Psoas muscle (tissue), 8 donors: ENCODE data around the gene DPEP2. TPM values are rescaled to one million over a fixed set of nuclear protein-coding genes. Genes with fewer than 3 reads are reported as not detected.

Source experiments
- ATAC-seq, 4 donors: fragments of 200-7000 bp; cut with Tn5 transposase; one replicate each; pipeline ENCODE4 v1.9.1; 2020; ENCODE audit warnings: moderate library complexity in 3 of 4, mild to moderate bottlenecking in 2 of 4
- DNase-seq, 2 donors: peaks; one replicate each; pipeline ENCODE4 v3.0.0-alpha.2; 2020
- H3K27ac ChIP-seq: fragments of 200-600 bp; one replicate; pipeline ENCODE4 v1.8.0; 2022
- H3K27me3 ChIP-seq, 3 donors: fragments of 200-600 bp in 1 of 3; one replicate each; pipeline versions ENCODE4 v1.6.1 to v1.8.0; 2013 to 2022; ENCODE audit warnings: low read length in 2 of 3, mild to moderate bottlenecking in 2 of 3, moderate library complexity in 1 of 3; ENCODE audit not compliant: insufficient read depth in 3 of 3
- H3K36me3 ChIP-seq, 2 donors: fragments of 200-600 bp in 1 of 2; one replicate each; pipeline versions ENCODE4 v1.6.1 to v1.8.0; 2013 to 2022; ENCODE audit warnings: low read depth in 1 of 2, mild to moderate bottlenecking in 1 of 2, moderate library complexity in 1 of 2; ENCODE audit not compliant: insufficient read depth in 1 of 2
- H3K4me1 ChIP-seq: fragments of 200-600 bp; one replicate; pipeline ENCODE4 v1.8.0; 2022
- H3K4me3 ChIP-seq: fragments of 200-600 bp; one replicate; pipeline ENCODE4 v1.8.0; 2022; ENCODE audit warnings: mild to moderate bottlenecking
- H3K9me3 ChIP-seq: fragments of 200-600 bp; one replicate; pipeline ENCODE4 v1.8.0; 2022
- WGBS, 3 donors: extraction: QIAGEN DNeasy Blood & Tissue Kit; methylation state at CpG; one replicate each; pipeline versions ENCODE4 v1.1.6 to v1.1.7; 2013; 5-methylcytosine and 5-hydroxymethylcytosine counted together
- intact Hi-C, 2 donors: fragments of 100-400 bp; cut with DNase I; formaldehyde crosslinking; loops; one replicate each; pipeline versions ENCODE4 v1.11.0 to v1.14.2; 2022
- polyA plus RNA-seq, 3 donors: library from polyadenylated mRNA; stranded (reverse); fragments of 200-250 nt; gene quantifications; one replicate each; pipeline ENCODE4 v1.2.3, GENCODE V29; 2013
- total RNA-seq, 4 donors: library from RNA; stranded (reverse); fragmentation: NEBNext Ultra II Directional in 2 of 4; extraction: Animal tissue kit (Norgen Biotek cat#: 25700) in 2 of 4; gene quantifications; one replicate each; pipeline versions ENCODE4 v1.2.1 to v1.2.4, GENCODE V29; 2021 to 2023
- TF ChIP-seq, protein P1 (sequence below): fragments of 200-600 bp; IDR thresholded peaks from one replicate; pipeline ENCODE4 v1.8.0; 2022; ENCODE audit warnings: antibody characterized with exemption
- donor health status: healthy with polysubstance abuse.
- donor health status: DM: no; HTN: no; CAD: no; lungs with moderate emphysema.
- donor health status: Bipolar disorder and iron deficiency.
- donor health status: healthy.
- donor health status: DM: yes; HTN: yes; CAD: no.
- donor health status: DM: no; HTN: no; CAD: no.
- donor health status: DM: no; HTN: no; CAD: no.
- donor health status: DM: yes; HTN: yes; CAD: no.

The DPEP2 gene
- total and polyA plus RNA-seq, 7 donors: 0.23 to 1.1 (median 0.28) TPM; not detected in 1

DNA sequence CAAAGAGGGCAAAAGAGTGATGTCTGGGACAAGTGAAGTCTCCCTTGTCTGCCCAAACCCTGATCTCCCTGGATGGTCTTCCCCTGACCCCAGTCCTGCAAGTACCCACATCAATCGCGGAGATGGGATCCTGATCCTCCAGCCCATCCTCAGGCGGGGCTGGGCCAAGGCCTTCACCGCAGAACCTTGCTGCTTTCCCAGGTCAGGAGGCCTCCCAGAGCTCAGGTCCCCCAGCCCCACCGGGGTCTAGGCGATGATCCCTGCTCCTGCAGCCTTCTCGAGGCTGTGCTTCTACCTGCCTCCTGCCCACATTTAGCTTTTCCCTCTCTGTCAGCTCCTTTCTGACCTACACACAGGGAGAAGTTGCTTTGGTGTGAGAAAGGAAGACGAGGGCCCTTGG, 37.1 kb downstream of the DPEP2 start:
- Histone ChIP-seq H3K4me1 (peaks cover 85% of the 10 kb centered on the region), H3K27ac (peak overlapping the region; percentile 78), H3K9me3 (no peaks in the 10 kb centered on the region), H3K4me3 (no peak overlapping the region), H3K36me3 (peaks cover 0 to 65% of the 10 kb centered on the region in 2 donors), H3K27me3 (no peaks in the 10 kb centered on the region)
- TF ChIP-seq, protein P1, sequence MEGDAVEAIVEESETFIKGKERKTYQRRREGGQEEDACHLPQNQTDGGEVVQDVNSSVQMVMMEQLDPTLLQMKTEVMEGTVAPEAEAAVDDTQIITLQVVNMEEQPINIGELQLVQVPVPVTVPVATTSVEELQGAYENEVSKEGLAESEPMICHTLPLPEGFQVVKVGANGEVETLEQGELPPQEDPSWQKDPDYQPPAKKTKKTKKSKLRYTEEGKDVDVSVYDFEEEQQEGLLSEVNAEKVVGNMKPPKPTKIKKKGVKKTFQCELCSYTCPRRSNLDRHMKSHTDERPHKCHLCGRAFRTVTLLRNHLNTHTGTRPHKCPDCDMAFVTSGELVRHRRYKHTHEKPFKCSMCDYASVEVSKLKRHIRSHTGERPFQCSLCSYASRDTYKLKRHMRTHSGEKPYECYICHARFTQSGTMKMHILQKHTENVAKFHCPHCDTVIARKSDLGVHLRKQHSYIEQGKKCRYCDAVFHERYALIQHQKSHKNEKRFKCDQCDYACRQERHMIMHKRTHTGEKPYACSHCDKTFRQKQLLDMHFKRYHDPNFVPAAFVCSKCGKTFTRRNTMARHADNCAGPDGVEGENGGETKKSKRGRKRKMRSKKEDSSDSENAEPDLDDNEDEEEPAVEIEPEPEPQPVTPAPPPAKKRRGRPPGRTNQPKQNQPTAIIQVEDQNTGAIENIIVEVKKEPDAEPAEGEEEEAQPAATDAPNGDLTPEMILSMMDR: no peak
- ATAC-seq (no peak), DNase-seq (no peak)
- intact Hi-C loops: no loop called here
- 94 to 96% (median 95%) methylated on average over 8 of the region's 8 CpGs for WGBS, 3 donors

GRCh38 chr16:67961551-67961957, 37.7 kb downstream of the DPEP2 start:
- TF ChIP-seq, protein P1: no peak
- ATAC-seq (peak in 2 of 4 donors; percentile 8 to 19), DNase-seq (peak in 1 of 2 donors; percentile 44)
- H3K4me3 ChIP-seq: no peak overlapping the region
- intact Hi-C loops: no loop called here
- no peaks in the 10 kb centered on the region for H3K9me3 ChIP-seq
- peak overlapping the region; percentile 78 for H3K27ac ChIP-seq
- peaks cover 79% of the 10 kb centered on the region for H3K4me1 ChIP-seq
- H3K27me3 ChIP-seq: no peaks in the 10 kb centered on the region
- H3K36me3 ChIP-seq: peaks cover 0 to 70% of the 10 kb centered on the region in 2 donors
- 40 to 65% (median 54%) methylated on average over 13 of the region's 13 CpGs for WGBS, 3 donors

DNA sequence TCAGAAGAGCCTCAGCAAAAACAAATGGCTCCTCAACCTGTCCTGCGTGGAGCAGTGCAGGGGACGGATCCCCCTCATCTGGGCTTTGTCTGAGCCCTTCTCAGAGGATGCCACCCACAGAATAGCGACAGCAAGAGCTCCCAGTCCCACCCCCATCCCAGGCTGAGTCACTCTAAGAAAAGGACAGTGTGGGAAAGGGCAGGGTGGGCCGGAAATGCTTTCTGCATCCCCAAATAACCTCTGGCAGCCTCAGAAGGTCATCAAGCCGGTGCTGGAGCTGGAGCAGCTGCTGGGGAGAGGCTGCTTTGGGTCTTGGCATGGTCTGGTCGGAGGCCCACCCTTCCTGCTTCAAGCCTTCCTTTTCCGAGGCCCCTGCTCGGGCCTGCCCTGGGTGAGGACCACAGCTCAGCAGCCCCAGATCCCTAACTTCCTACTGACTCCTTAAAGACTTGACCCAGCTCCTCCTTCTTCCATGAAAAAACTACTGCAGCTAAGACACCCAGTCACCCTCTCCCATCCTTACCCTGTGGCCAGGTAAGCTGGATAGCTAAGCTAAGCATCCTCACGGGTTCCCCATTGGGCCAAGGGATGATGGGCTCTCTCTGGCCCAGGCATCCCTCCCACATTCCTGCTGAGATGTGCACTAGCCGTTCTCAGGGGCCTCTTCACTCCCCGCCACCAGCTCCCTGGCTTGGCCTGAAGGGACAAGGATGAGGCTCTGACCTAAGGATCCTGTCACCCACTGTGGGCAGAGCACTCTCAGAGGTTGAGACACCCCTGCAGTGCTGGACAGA, 39.6 kb downstream of the DPEP2 start:
- Histone ChIP-seq H3K27ac (peak overlapping the region; percentile 78), H3K27me3 (no peaks in the 10 kb centered on the region), H3K36me3 (peaks cover 0 to 89% of the 10 kb centered on the region in 2 donors), H3K4me1 (peaks cover 62% of the 10 kb centered on the region), H3K9me3 (no peaks in the 10 kb centered on the region), H3K4me3 (peak overlapping the region; percentile 11)
- TF ChIP-seq, protein P1: no peak
- DNase-seq (peak; percentile 86 to 89), ATAC-seq (peak; percentile 42 to 81 (median 71))
- intact Hi-C loops: no loop called here
- 26 to 35% (median 35%) methylated on average over 11 of the region's 11 CpGs for WGBS, 3 donors

- no peaks in the 10 kb centered on the region for H3K9me3 ChIP-seq
- 93 to 95% (median 93%) methylated on average over 9 of the region's 9 CpGs for WGBS, 3 donors
- no peak overlapping the region for H3K4me3 ChIP-seq
- no peaks in the 10 kb centered on the region for H3K27me3 ChIP-seq
- ATAC-seq (no peak), DNase-seq (no peak)
- peak overlapping the region; percentile 78 for H3K27ac ChIP-seq
- H3K4me1 ChIP-seq: peaks cover 41% of the 10 kb centered on the region
- intact Hi-C loops: no loop called here
- peaks cover 0 to 100% of the 10 kb centered on the region in 2 donors for H3K36me3 ChIP-seq
- TF ChIP-seq, protein P1: no peak
Observed at GRCh38 chr16:67957622-67958021, 41.7 kb downstream of the DPEP2 start.
